WTC11 (cell line): ENCODE measurements around the gene FMR1NB. TPM values are rescaled to one million over a fixed set of nuclear protein-coding genes. Genes with fewer than 3 reads are reported as not detected.

Experiments
- ATAC-seq: fragments of 200-7000 bp; cut with Tn5 transposase; 2 replicates; pipeline ENCODE4 v1.10.0; 2021; ENCODE audit warnings: mild to moderate bottlenecking, moderate library complexity
- CTCF ChIA-PET: fragments of 300-600 bp; sonication (Branson Sonifier 250); formaldehyde crosslinking; loops from one replicate; lab custom pipeline; 2021; ENCODE audit warnings: antibody characterized with exemption; lab: Charles Lee
- POLR2A ChIA-PET: fragments of 350-600 bp; sonication (Branson Sonifier 250); formaldehyde crosslinking; loops from one replicate; lab custom pipeline; 2021; ENCODE audit warnings: antibody characterized with exemption; lab: Charles Lee
- DNase-seq: peaks from one replicate; pipeline ENCODE4 v3.0.0; 2021; ENCODE audit warnings: low spot score
- H3K27ac Mint-ChIP-seq: 2 replicates; pipeline ENCODE4 v1.8.0; 2021; ENCODE audit warnings: mixed read lengths
- H3K27me3 Mint-ChIP-seq: 2 replicates; pipeline ENCODE4 v1.8.0; 2021; ENCODE audit warnings: low read depth, mild to moderate bottlenecking, moderate library complexity, mixed read lengths
- H3K36me3 Mint-ChIP-seq: 2 replicates; pipeline ENCODE4 v1.8.0; 2021; ENCODE audit warnings: mixed read lengths
- H3K4me1 Mint-ChIP-seq: 2 replicates; pipeline ENCODE4 v1.8.0; 2022; ENCODE audit warnings: mixed read lengths
- H3K4me3 Mint-ChIP-seq: 2 replicates; pipeline ENCODE4 v1.8.0; 2021; ENCODE audit warnings: mild to moderate bottlenecking, moderate library complexity, mixed read lengths
- H3K9me3 Mint-ChIP-seq: 2 replicates; pipeline ENCODE4 v1.8.0; 2021; ENCODE audit warnings: mixed read lengths
- CBFB ChIP-seq: sonication (generic); formaldehyde crosslinking; IDR thresholded peaks from 2 replicates; pipeline ENCODE4 v1.8.1; 2022; ENCODE audit warnings: mild to moderate bottlenecking, low read depth, missing genetic modification reagents
- CREM ChIP-seq: sonication (generic); formaldehyde crosslinking; IDR thresholded peaks from 2 replicates; pipeline ENCODE4 v1.8.1; 2022; ENCODE audit warnings: mild to moderate bottlenecking, missing genetic modification reagents, moderate library complexity
- CTCF ChIP-seq: fragments of 200-600 bp; IDR thresholded peaks from 2 replicates; pipeline ENCODE4 v1.8.0; 2022; ENCODE audit warnings: antibody characterized with exemption
- EMX1 ChIP-seq: fragments of 250-450 bp; sonication (Bioruptor Pico); IDR thresholded peaks from 2 replicates; pipeline ENCODE4 v1.8.0; 2021; ENCODE audit warnings: mild to moderate bottlenecking
- GTF2I ChIP-seq: fragments of 250-450 bp; sonication (Bioruptor Pico); conservative IDR thresholded peaks from 2 replicates; pipeline ENCODE4 v1.4.0; 2021; ENCODE audit warnings: mild to moderate bottlenecking
- MXD4 ChIP-seq: fragments of 250-450 bp; sonication (Bioruptor Pico); IDR thresholded peaks from 2 replicates; pipeline ENCODE4 v1.8.0; 2021; ENCODE audit warnings: mild to moderate bottlenecking, moderate library complexity, borderline replicate concordance
- NFYB ChIP-seq: sonication (generic); formaldehyde crosslinking; conservative IDR thresholded peaks from 2 replicates; pipeline ENCODE4 v1.8.0; 2022; ENCODE audit warnings: low read depth, missing genetic modification reagents
- OVOL2 ChIP-seq: fragments of 250-450 bp; sonication (Bioruptor Pico); IDR thresholded peaks from 2 replicates; pipeline ENCODE4 v1.9.0; 2021; ENCODE audit warnings: mild to moderate bottlenecking, borderline replicate concordance
- SMAD3 ChIP-seq: sonication (generic); formaldehyde crosslinking; IDR thresholded peaks from 2 replicates; pipeline ENCODE4 v1.8.0; 2022; ENCODE audit warnings: missing genetic modification reagents, mild to moderate bottlenecking, borderline replicate concordance
- SOX15 ChIP-seq: fragments of 250-450 bp; sonication (Bioruptor Pico); IDR thresholded peaks from 2 replicates; pipeline ENCODE4 v1.9.0; 2021; ENCODE audit warnings: mild to moderate bottlenecking
- STAT6 ChIP-seq: sonication (generic); formaldehyde crosslinking; conservative IDR thresholded peaks from 2 replicates; pipeline ENCODE4 v1.8.1; 2023; ENCODE audit warnings: mild to moderate bottlenecking, low read depth, missing genetic modification reagents, moderate library complexity
- TCF7 ChIP-seq: sonication (generic); formaldehyde crosslinking; IDR thresholded peaks from 2 replicates; pipeline ENCODE4 v1.8.0; 2022; ENCODE audit warnings: mild to moderate bottlenecking, low read depth, missing genetic modification reagents, moderate library complexity
- TEAD1 ChIP-seq: sonication (generic); formaldehyde crosslinking; IDR thresholded peaks from 2 replicates; pipeline ENCODE4 v1.8.0; 2022; ENCODE audit warnings: mild to moderate bottlenecking, missing genetic modification reagents
- TP53 ChIP-seq: sonication (generic); formaldehyde crosslinking; IDR thresholded peaks from 2 replicates; pipeline ENCODE4 v1.8.1; 2023; ENCODE audit warnings: mild to moderate bottlenecking, missing genetic modification reagents
- ZNF138 ChIP-seq: sonication (generic); formaldehyde crosslinking; conservative IDR thresholded peaks from 2 replicates; pipeline ENCODE4 v1.8.1; 2022; ENCODE audit warnings: mild to moderate bottlenecking, moderate library complexity, missing genetic modification reagents
- ZNF263 ChIP-seq: sonication (generic); formaldehyde crosslinking; IDR thresholded peaks from 2 replicates; pipeline ENCODE4 v1.8.1; 2022; ENCODE audit warnings: low read depth, mild to moderate bottlenecking, moderate library complexity, missing genetic modification reagents
- ZNF423 ChIP-seq: fragments of 250-450 bp; sonication (Bioruptor Pico); IDR thresholded peaks from 2 replicates; pipeline ENCODE4 v2.1.2; 2022; ENCODE audit warnings: mild to moderate bottlenecking, moderate library complexity
- ZSCAN18 ChIP-seq: fragments of 250-450 bp; sonication (Bioruptor Pico); IDR thresholded peaks from 2 replicates; pipeline ENCODE4 v2.1.2; 2022; ENCODE audit warnings: mild to moderate bottlenecking, moderate library complexity
- total RNA-seq: library from RNA; stranded (reverse); gene quantifications from 3 replicates; pipeline ENCODE4 v1.2.3, GENCODE V29; 2021
- TF ChIP-seq, protein P1 (sequence below): sonication (generic); formaldehyde crosslinking; IDR thresholded peaks from 2 replicates; pipeline ENCODE4 v1.8.0; 2023; ENCODE audit warnings: mild to moderate bottlenecking, missing genetic modification reagents

Gene FMR1NB
- total RNA-seq, 1 experiment from 2014 or later = not detected

GRCh38 chrX:147957291-147957690, 23.8 kb upstream of the FMR1NB start (continued):
- TF ChIP-seq, protein P1, sequence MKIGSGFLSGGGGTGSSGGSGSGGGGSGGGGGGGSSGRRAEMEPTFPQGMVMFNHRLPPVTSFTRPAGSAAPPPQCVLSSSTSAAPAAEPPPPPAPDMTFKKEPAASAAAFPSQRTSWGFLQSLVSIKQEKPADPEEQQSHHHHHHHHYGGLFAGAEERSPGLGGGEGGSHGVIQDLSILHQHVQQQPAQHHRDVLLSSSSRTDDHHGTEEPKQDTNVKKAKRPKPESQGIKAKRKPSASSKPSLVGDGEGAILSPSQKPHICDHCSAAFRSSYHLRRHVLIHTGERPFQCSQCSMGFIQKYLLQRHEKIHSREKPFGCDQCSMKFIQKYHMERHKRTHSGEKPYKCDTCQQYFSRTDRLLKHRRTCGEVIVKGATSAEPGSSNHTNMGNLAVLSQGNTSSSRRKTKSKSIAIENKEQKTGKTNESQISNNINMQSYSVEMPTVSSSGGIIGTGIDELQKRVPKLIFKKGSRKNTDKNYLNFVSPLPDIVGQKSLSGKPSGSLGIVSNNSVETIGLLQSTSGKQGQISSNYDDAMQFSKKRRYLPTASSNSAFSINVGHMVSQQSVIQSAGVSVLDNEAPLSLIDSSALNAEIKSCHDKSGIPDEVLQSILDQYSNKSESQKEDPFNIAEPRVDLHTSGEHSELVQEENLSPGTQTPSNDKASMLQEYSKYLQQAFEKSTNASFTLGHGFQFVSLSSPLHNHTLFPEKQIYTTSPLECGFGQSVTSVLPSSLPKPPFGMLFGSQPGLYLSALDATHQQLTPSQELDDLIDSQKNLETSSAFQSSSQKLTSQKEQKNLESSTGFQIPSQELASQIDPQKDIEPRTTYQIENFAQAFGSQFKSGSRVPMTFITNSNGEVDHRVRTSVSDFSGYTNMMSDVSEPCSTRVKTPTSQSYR (CRISPR knock-in tag) = no peak
- TF ChIP-seq SOX15 (CRISPR knock-in tag) (no peak), TEAD1 (CRISPR knock-in tag) (no peak), TP53 (CRISPR knock-in tag) (no peak)

DNA sequence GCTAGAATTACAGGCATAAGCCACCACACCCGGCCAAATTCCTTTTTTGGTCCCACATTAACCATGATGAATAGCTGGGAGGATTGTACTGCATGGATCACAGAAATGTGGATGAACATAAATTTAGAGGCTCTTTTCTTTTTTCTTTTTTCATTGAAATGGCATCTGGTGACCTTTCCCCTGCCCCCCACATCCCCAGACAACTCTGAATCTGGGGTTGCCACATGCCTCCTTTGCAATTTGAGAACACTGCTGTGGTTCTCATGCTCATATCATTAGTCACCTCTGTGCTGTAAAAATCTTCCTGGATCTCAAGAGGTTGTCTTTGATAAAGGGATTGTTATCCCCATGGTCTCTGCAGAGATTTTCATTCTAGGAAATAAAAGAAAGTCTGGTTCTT, 22.8 kb upstream of the FMR1NB start:
- TF ChIP-seq ZNF423 (CRISPR knock-in tag) (no peak), ZNF263 (CRISPR knock-in tag) (no peak), OVOL2 (CRISPR knock-in tag) (no peak), ZSCAN18 (CRISPR knock-in tag) (no peak), MXD4 (CRISPR knock-in tag) (no peak), TCF7 (CRISPR knock-in tag) (no peak), SMAD3 (CRISPR knock-in tag) (no peak), ZNF138 (no peak), STAT6 (CRISPR knock-in tag) (no peak), EMX1 (CRISPR knock-in tag) (no peak), CTCF (no peak), NFYB (no peak)
- TF ChIP-seq, all 79 proteins: peak for 0
- Mint-ChIP-seq H3K36me3 (no peaks in the 10 kb centered on the region; the same call in 1 of the 2 replicates), H3K4me1 (no peaks in the 10 kb centered on the region), H3K4me3 (no peak overlapping the region), H3K27ac (no peak overlapping the region), H3K27me3 (no peaks in the 10 kb centered on the region; the same call in none of the 2 replicates), H3K9me3 (peaks cover 26% of the 10 kb centered on the region)
- ChIA-PET POLR2A (no interaction called here), CTCF (no interaction called here)
- no peak for DNase-seq
- ATAC-seq = no peak

DNA sequence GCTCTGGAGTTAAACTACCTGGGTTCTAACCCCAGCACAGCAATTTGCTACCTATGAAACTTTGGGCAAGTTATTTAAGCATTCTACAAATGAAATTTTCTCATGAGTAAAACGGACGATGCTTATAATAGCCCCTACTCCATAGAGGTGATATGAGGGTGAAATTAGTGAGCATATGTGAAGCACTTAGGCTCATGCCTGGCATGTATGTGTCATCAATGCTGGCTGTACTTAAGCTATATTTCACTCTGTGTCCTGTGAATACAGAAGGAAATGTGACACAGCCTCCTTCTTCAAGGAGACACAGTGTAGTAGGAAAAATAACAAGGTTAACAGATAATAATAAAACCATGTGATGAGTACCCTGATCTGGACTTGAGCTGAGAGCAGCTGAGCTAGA, 20.4 kb upstream of the FMR1NB start:
- H3K27ac Mint-ChIP-seq = no peak overlapping the region
- no peaks in the 10 kb centered on the region; the same call in none of the 2 replicates for H3K27me3 Mint-ChIP-seq
- TF ChIP-seq EMX1 (CRISPR knock-in tag) = no peak
- TF ChIP-seq TP53 (CRISPR knock-in tag) = no peak
- TF ChIP-seq ZNF138 = no peak
- no peak for TF ChIP-seq CREM (CRISPR knock-in tag)
- TF ChIP-seq CBFB (CRISPR knock-in tag) = no peak
- TF ChIP-seq GTF2I (CRISPR knock-in tag) = no peak
- DNase-seq (no peak), ATAC-seq (no peak)
- POLR2A ChIA-PET = no interaction called here
- H3K4me1 Mint-ChIP-seq = no peaks in the 10 kb centered on the region
- H3K4me3 Mint-ChIP-seq = no peak overlapping the region
- H3K36me3 Mint-ChIP-seq = peaks cover 7% of the 10 kb centered on the region
- CTCF ChIA-PET = no interaction called here
- peaks cover 45% of the 10 kb centered on the region for H3K9me3 Mint-ChIP-seq
